GM18505 (cell line): Measurements from ENCODE around the gene RBM39.

Experiments used
- ATAC-seq: cut with Tn5 transposase; IDR thresholded peaks from one replicate; pipeline ENCODE4 v1.9.1; 2021; ENCODE audit not compliant: unreplicated experiment
- POLR2A ChIP-seq: IDR thresholded peaks from 4 replicates; pipeline ENCODE4 v1.6.1; 2011; ENCODE audit warnings: borderline replicate concordance; ENCODE audit not compliant: insufficient read depth, insufficient read length; ENCODE audit errors: extremely low read depth

The RBM39 gene

GRCh38 chr20:35739294-35740163, 2.5 kb downstream of the RBM39 start:
- ATAC-seq, result no peak
- no peak for TF ChIP-seq POLR2A

- no peak for ATAC-seq
- TF ChIP-seq POLR2A, result no peak
Observed at GRCh38 chr20:35738410-35739179, 3.5 kb downstream of the RBM39 start.

GRCh38 chr20:35737865-35738333, 4.2 kb downstream of the RBM39 start:
- ATAC-seq, result no peak
- TF ChIP-seq POLR2A, result no peak

- peak; percentile 14 for TF ChIP-seq POLR2A
- ATAC-seq, result no peak
Observed at GRCh38 chr20:35735826-35736470, 6.1 kb downstream of the RBM39 start.

GRCh38 chr20:35734777-35735649, 7.0 kb downstream of the RBM39 start:
- no peak for ATAC-seq
- no peak for TF ChIP-seq POLR2A

- TF ChIP-seq POLR2A, result no peak
- no peak for ATAC-seq
Observed at GRCh38 chr20:35734374-35734773, 7.7 kb downstream of the RBM39 start.

GRCh38 chr20:35732644-35732982, 9.4 kb downstream of the RBM39 start:
- ATAC-seq, result no peak
- no peak for TF ChIP-seq POLR2A

- no peak for TF ChIP-seq POLR2A
- ATAC-seq, result no peak
Observed at GRCh38 chr20:35731862-35732643, 10.0 kb downstream of the RBM39 start.

- TF ChIP-seq POLR2A, result no peak
- ATAC-seq, result no peak
Observed at GRCh38 chr20:35731469-35731788, 10.6 kb downstream of the RBM39 start.

GRCh38 chr20:35730583-35731468, 11.2 kb downstream of the RBM39 start:
- TF ChIP-seq POLR2A, result no peak
- no peak for ATAC-seq
